Neural crest cell (in vitro differentiated cells): Measurements from ENCODE around the gene MACROD1. TPM values are rescaled to one million over a fixed set of nuclear protein-coding genes. Genes with fewer than 3 reads are reported as not detected.

Source experiments
- DNase-seq: peaks from one replicate; pipeline ENCODE4 v3.0.0; 2021; ENCODE audit warnings: low read depth, mixed read lengths, low spot score
- H3K27ac Mint-ChIP-seq: one replicate; pipeline ENCODE4 v1.8.0; 2021; ENCODE audit warnings: mild to moderate bottlenecking, mixed read lengths; ENCODE audit not compliant: unreplicated experiment
- H3K27me3 Mint-ChIP-seq: 2 replicates; pipeline ENCODE4 v1.8.0; 2021; ENCODE audit warnings: low read depth, mild to moderate bottlenecking, mixed read lengths
- H3K36me3 Mint-ChIP-seq: 2 replicates; pipeline ENCODE4 v1.8.0; 2021; ENCODE audit warnings: low read depth, mild to moderate bottlenecking, mixed read lengths
- H3K4me1 Mint-ChIP-seq: 2 replicates; pipeline ENCODE4 v1.8.0; 2021; ENCODE audit warnings: mixed read lengths
- H3K4me3 Mint-ChIP-seq: one replicate; pipeline ENCODE4 v1.8.0; 2021; ENCODE audit warnings: mild to moderate bottlenecking, mixed read lengths
- H3K9me3 Mint-ChIP-seq: 2 replicates; pipeline ENCODE4 v1.8.0; 2021; ENCODE audit warnings: mixed read lengths
- total RNA-seq: library from RNA; stranded (reverse); gene quantifications from 2 replicates; pipeline ENCODE4 v1.2.1, GENCODE V29; 2021
- TF ChIP-seq, protein P1 (sequence below): fragments of 200-600 bp; sonication (generic); conservative IDR thresholded peaks from 2 replicates; pipeline ENCODE4 v1.5.0; 2021; ENCODE audit warnings: antibody characterized with exemption, mild to moderate bottlenecking

Gene MACROD1
- total RNA-seq, 1 donor from 2014 or later, result 26.1 TPM

DNA sequence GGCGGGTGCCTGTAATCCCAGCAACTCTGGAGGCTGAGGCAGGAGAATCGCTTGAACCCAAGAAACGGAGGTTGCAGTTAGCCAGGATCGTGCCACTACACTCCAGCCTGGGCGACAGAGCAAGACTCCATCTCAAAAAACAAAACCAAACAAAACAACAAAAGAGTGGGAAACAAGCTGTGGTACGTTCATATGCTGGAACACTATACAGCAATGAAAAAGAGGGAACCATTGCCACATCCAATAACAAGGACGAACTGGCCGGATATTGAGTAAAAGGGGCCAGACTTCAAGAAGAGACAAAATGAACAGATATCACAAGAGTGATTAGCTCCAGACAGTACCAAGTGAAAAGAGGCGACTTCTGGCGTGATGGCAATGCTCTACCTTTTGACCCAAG lies 4.9 kb downstream of the MACROD1 start:
- H3K27me3 Mint-ChIP-seq, result no peaks in the 10 kb centered on the region
- H3K36me3 Mint-ChIP-seq, result no peaks in the 10 kb centered on the region
- peaks cover 12% of the 10 kb centered on the region for H3K4me1 Mint-ChIP-seq
- no peaks in the 10 kb centered on the region for H3K9me3 Mint-ChIP-seq
- H3K4me3 Mint-ChIP-seq, result no peak overlapping the region
- no peak overlapping the region for H3K27ac Mint-ChIP-seq
- no peak for DNase-seq
- TF ChIP-seq, protein P1, sequence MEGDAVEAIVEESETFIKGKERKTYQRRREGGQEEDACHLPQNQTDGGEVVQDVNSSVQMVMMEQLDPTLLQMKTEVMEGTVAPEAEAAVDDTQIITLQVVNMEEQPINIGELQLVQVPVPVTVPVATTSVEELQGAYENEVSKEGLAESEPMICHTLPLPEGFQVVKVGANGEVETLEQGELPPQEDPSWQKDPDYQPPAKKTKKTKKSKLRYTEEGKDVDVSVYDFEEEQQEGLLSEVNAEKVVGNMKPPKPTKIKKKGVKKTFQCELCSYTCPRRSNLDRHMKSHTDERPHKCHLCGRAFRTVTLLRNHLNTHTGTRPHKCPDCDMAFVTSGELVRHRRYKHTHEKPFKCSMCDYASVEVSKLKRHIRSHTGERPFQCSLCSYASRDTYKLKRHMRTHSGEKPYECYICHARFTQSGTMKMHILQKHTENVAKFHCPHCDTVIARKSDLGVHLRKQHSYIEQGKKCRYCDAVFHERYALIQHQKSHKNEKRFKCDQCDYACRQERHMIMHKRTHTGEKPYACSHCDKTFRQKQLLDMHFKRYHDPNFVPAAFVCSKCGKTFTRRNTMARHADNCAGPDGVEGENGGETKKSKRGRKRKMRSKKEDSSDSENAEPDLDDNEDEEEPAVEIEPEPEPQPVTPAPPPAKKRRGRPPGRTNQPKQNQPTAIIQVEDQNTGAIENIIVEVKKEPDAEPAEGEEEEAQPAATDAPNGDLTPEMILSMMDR, result no peak

DNA sequence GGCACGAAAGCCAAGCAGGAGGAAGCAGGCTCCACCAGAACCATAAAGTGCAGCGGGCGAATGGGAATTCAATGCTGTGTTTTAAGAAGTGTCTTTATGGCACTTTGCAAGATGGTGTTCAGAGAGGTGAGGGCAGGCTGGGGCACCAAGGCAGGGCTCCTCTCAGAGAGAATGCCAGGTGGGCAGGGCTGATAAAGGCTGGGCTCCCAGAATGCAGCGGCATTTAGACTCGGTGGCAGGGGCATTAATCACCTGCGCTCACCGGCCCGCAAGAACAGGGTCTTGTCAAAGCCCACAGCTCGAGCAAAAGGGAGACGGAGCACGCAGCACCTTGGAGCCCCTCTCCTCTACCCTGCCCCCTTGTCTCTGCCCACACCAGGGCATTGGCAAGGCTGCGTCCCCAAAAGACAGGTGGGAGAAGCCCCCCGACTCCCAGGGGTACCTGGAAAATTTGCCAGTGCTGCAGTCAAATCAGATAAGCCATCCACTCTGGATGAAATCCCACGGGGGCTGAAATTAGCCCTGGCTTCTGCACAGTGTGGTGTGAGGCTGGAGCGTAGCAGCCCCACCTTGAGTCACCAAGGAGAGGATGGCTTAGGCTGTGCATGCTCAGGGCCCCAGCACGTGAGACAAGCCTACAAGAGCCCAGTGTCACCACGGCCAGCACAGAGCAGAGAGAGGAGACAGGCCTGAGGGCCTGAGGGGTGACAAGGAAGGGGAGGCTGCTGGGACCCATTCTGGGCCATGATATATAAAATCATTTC lies 8.1 kb downstream of the MACROD1 start:
- Mint-ChIP-seq H3K9me3 (no peaks in the 10 kb centered on the region), H3K27ac (peak overlapping the region; percentile 84), H3K4me3 (no peak overlapping the region), H3K27me3 (peaks cover 5% of the 10 kb centered on the region), H3K36me3 (no peaks in the 10 kb centered on the region), H3K4me1 (peaks cover 9% of the 10 kb centered on the region)
- no peak for DNase-seq
- TF ChIP-seq, protein P1, result no peak

DNA sequence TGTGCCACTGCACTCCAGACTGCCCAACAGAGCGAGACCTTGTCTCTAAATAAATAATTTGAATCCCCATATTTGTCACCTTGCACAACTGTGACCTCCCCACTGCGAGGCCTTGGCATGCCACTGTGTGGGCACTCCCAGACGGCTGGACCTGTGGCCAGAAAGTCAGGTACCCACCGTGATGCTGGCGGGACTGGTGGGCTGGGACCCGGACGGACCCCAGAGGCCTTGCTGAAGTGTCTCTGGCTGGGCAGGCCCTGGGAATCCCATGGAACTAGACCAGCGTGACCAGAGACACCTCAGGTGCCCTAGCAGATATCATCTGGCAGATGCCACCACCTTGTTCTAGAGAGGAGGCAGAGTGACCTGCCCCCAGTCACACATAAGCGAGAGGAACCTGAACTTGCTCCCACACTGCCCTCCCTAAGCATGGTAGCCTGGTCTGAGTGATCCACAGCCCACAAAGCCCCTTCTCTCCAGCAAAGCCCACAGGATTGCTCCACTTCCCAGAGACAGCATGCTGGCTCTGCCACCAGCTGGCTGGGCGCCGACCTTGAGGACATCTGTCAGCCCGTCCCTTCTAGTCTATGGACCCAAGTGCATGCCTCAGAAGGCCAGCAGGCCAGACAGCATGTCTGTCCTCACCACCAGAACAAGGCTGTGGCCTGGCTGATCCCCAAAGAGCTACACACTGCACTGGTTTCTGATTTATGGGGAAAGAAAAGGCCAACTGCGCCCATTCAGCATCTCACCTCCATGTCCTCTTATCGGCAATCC lies 9.5 kb downstream of the MACROD1 start:
- H3K4me3 Mint-ChIP-seq, result no peak overlapping the region
- DNase-seq, result no peak

DNA sequence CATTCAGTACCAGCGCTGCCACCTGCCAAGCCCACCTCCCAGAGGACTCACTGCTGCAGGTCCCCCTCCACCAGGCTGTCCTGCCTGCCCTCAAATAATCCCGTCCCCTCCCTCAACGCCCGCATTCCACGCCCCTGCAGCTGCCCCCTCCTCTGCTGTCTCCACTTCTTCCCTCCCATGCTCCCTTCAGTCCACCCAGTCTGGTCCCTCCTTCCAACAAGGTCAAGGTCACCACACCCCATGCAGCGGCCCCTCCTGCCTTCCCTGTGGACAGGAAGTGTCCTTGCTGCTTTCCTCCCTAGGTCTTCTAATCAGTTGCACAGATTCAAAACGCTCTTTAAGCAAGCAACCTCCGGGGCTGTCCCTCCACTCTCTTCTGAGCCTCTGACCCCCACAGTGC lies 12.1 kb downstream of the MACROD1 start:
- TF ChIP-seq, protein P1, result no peak
- Mint-ChIP-seq H3K9me3 (no peaks in the 10 kb centered on the region), H3K36me3 (no peaks in the 10 kb centered on the region), H3K27ac (peak overlapping the region; percentile 47), H3K27me3 (peaks cover 5% of the 10 kb centered on the region), H3K4me3 (peak overlapping the region; percentile 27), H3K4me1 (peaks cover 9% of the 10 kb centered on the region)
- DNase-seq, result no peak

More for the DNA sequence above, 9.5 kb downstream of the MACROD1 start:
- peaks cover 5% of the 10 kb centered on the region for H3K27me3 Mint-ChIP-seq
- H3K36me3 Mint-ChIP-seq, result no peaks in the 10 kb centered on the region
- peaks cover 9% of the 10 kb centered on the region for H3K4me1 Mint-ChIP-seq
- TF ChIP-seq, protein P1, result no peak
- no peaks in the 10 kb centered on the region for H3K9me3 Mint-ChIP-seq
- no peak overlapping the region for H3K27ac Mint-ChIP-seq

DNA sequence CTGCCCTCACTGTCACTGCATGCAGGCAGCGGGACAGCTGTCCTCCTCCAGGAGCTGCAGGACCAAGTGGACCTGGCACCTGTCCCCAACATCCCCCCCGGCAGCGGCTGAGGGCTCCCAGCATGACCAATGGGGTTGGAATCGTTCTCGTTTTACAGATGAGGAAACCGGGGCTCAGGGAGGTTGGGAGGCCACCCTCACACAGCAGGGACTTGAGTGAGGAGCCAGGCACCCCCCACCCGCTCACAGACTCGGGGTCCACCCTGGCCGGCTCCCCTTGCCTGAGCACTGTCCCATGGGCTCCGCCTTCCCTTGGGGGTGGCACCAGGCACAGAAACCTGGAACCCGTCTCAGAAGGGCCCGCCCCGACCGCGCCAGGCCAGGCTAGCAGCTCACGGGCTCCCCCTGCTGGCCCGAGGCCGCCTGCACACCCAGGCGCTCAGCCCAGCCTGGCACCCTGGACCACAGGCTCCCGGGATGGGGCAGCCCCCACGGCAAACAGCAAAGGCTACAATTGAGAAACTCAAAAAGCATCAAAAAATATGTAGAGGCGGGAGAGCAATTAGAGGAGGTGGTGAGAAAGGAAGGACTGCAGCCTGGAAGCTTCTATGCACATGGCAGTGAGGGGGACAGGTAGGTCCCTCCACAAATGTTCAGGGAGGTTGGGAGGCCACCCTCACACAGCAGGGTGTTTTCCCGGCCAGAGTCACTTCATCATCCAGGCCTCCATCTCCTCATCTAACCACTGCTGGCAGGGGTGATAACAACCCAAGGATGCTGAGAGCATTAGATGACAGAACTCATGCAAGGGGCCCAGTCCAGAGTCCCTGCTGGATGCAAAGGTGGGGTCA lies 12.8 kb downstream of the MACROD1 start:
- peak; percentile 81 for DNase-seq
- H3K36me3 Mint-ChIP-seq, result no peaks in the 10 kb centered on the region
- H3K27ac Mint-ChIP-seq, result no peak overlapping the region
- H3K9me3 Mint-ChIP-seq, result no peaks in the 10 kb centered on the region
- H3K4me1 Mint-ChIP-seq, result peaks cover 14% of the 10 kb centered on the region
- peaks cover 5% of the 10 kb centered on the region for H3K27me3 Mint-ChIP-seq
- H3K4me3 Mint-ChIP-seq, result no peak overlapping the region
- TF ChIP-seq, protein P1, result peak; percentile 99
